SK-N-MC (cell line): ENCODE measurements around the gene POMT1.
"Not testable (repeated sequence)": the region's sequence is repeated elsewhere in the genome, so short reads cannot be mapped to it uniquely, and the experiment has no call there.

ENCODE experiments used
- DNase-seq: peaks from one replicate; pipeline ENCODE4 v3.0.0-alpha.2; 2011; ENCODE audit warnings: low read depth, low spot score
- H3K27ac ChIP-seq: fragments of 200-600 bp; sonication (generic); 2 replicates; pipeline ENCODE4 v1.5.1; 2016; ENCODE audit warnings: mixed run types
- H3K36me3 ChIP-seq: fragments of 200-600 bp; sonication (generic); 2 replicates; pipeline ENCODE4 v1.6.1; 2017; ENCODE audit warnings: antibody characterized with exemption, low read length, mixed read lengths; ENCODE audit not compliant: insufficient read depth
- H3K4me3 ChIP-seq: fragments of 200-600 bp; sonication (generic); 2 replicates; pipeline ENCODE4 v1.5.1; 2016
- H3K9ac ChIP-seq: fragments of 200-600 bp; sonication (generic); 2 replicates; pipeline ENCODE4 v1.8.0; 2017; ENCODE audit warnings: mixed run types, mixed read lengths; ENCODE audit not compliant: insufficient read length
- H3K9me3 ChIP-seq: fragments of 200-600 bp; sonication (generic); 2 replicates; pipeline ENCODE4 v1.6.1; 2017; ENCODE audit warnings: low read depth, mild to moderate bottlenecking, antibody characterized with exemption, low read length, moderate library complexity, mixed read lengths
- EZH2 ChIP-seq: fragments of 200-600 bp; sonication (generic); IDR thresholded peaks from one replicate; pipeline ENCODE4 v1.6.1; 2017; ENCODE audit warnings: antibody characterized with exemption
- FOXP2 ChIP-seq: optimal IDR thresholded peaks from 2 replicates; pipeline ENCODE3; 2011; ENCODE audit warnings: mild to moderate bottlenecking, moderate library complexity; ENCODE audit not compliant: insufficient read depth; ENCODE audit errors: extremely low read length, control extremely low read depth
- POLR2AphosphoS5 ChIP-seq: IDR thresholded peaks from 2 replicates; pipeline ENCODE4 v1.6.1; 2012; ENCODE audit warnings: mild to moderate bottlenecking, low read depth, low read length, borderline replicate concordance

Gene POMT1

DNA sequence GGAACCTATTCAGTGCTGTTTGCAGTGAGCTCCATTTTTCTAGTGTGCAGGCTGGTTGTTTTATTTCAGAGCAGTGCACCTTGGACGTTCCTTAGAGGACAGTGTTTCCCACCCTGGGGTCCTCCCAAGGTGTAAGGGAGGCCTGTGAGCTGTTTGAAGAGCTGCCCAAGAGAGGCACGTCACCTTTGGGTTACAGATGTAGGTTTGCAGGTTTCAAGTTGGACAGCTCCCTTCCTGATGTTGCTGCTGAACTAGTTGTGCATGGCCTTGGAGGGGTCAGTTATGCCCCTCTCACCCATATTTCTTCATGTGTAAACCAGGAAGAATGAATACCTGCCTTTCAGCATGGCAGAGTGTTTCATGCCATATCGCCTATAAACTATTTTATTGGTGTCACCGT, 34.7 kb upstream of the POMT1 start:
- no peak overlapping the region for H3K27ac ChIP-seq
- peaks cover 96% of the 10 kb centered on the region for H3K36me3 ChIP-seq
- H3K9ac ChIP-seq: no peak overlapping the region
- H3K4me3 ChIP-seq: no peak overlapping the region
- TF ChIP-seq EZH2: no peak
- no peak for TF ChIP-seq FOXP2
- TF ChIP-seq POLR2AphosphoS5: no peak
- H3K9me3 ChIP-seq: no peaks in the 10 kb centered on the region
- no peak for DNase-seq

DNA sequence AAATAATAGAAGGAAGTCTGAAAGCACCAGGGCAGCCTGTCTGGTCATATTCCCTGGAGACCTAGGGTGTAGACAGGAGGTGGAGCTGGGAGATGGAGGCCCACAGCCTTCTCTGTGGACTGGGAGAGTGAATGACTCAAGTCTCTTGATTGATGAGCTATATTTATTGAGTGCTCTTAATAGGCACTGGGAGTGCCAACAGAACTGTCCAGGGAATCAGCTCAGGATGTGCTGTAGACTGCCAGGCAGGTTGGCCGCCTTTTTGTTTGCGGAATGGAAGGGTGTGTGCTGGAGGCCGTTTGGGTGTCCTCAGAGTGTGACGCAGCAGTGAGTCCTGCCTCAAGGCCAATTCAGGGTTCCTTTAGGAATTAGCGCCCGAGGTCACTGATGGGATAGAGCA, 33.4 kb upstream of the POMT1 start:
- Histone ChIP-seq H3K9ac (no peak overlapping the region), H3K4me3 (no peak overlapping the region), H3K27ac (no peak overlapping the region), H3K9me3 (no peaks in the 10 kb centered on the region), H3K36me3 (peaks cover 96% of the 10 kb centered on the region)
- DNase-seq: no peak
- no peak for TF ChIP-seq EZH2
- no peak for TF ChIP-seq FOXP2
- TF ChIP-seq POLR2AphosphoS5: no peak

DNA sequence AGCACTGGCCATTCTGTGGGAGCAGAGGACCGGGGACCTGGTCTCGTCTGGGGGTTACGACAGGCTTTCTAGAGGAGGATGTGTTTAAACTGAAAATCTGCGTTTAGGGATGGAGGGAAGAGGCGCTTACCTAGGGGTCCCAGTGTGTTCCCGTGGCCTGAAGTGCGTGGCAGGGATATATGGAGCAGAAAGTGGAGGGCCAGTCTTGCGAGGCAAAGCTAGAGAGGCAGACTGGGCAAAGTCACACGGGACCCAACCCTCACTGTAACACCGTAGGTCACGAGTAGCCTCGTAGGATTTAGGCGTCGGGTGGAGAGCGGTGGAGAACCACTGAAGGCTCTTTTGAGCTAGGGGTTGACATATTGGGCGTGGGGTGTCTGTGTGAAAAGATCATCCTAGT, 32.8 kb upstream of the POMT1 start:
- no peak for DNase-seq
- H3K4me3 ChIP-seq: no peak overlapping the region
- peaks cover 96% of the 10 kb centered on the region for H3K36me3 ChIP-seq
- H3K9me3 ChIP-seq: no peaks in the 10 kb centered on the region
- no peak overlapping the region for H3K27ac ChIP-seq
- no peak overlapping the region for H3K9ac ChIP-seq
- TF ChIP-seq FOXP2: no peak

DNA sequence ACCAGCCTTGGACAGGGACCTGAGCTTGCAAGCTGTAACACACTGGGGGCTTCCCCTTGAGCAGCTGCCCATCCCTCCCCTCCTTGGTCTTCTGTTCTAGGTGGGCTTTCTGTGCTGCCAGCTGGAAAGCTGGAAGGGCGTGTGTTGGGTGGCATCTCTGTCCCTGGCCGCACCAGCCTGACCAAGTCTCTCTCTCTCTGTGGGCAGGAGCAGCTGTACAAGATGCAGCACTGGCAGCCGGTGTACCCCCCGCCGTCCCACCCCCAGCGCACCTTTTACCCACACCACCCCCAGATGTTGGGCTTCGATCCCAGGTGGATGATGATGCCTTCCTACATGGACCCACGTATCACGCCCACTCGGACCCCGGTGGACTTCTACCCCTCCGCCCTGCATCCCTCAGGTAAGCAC, 32.1 kb upstream of the POMT1 start:
- DNase-seq: no peak
- H3K36me3 ChIP-seq: peaks cover 96% of the 10 kb centered on the region
- no peaks in the 10 kb centered on the region for H3K9me3 ChIP-seq
- TF ChIP-seq FOXP2: no peak
- TF ChIP-seq POLR2AphosphoS5: no peak; the same call in 1 of the 2 replicates
- no peak for TF ChIP-seq EZH2
- no peak overlapping the region for H3K4me3 ChIP-seq
- H3K9ac ChIP-seq: no peak overlapping the region
- no peak overlapping the region for H3K27ac ChIP-seq

DNA sequence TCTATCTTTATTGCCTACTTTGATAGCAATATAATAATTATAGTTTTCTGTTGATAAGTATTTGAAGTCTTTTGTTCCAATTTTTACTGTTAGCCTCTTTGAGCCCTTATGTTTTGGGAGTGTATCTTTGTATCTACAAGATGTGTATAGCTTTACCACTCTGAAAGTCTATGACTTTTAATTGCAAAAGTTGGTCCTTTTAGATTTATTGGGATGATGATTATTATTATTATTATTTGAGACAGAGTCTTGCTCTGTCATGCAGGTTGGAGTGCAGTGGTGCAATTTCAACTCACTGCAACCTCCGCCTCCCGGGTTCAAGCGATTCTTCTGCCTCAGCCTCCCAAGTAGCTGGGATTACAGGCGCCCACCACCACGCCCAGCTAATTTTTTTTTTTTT, 30.6 kb upstream of the POMT1 start:
- H3K9ac ChIP-seq, H3K9me3 ChIP-seq, DNase-seq, H3K27ac ChIP-seq, H3K4me3 ChIP-seq: not testable (repeated sequence)
- peaks cover 97% of the 10 kb centered on the region for H3K36me3 ChIP-seq

DNA sequence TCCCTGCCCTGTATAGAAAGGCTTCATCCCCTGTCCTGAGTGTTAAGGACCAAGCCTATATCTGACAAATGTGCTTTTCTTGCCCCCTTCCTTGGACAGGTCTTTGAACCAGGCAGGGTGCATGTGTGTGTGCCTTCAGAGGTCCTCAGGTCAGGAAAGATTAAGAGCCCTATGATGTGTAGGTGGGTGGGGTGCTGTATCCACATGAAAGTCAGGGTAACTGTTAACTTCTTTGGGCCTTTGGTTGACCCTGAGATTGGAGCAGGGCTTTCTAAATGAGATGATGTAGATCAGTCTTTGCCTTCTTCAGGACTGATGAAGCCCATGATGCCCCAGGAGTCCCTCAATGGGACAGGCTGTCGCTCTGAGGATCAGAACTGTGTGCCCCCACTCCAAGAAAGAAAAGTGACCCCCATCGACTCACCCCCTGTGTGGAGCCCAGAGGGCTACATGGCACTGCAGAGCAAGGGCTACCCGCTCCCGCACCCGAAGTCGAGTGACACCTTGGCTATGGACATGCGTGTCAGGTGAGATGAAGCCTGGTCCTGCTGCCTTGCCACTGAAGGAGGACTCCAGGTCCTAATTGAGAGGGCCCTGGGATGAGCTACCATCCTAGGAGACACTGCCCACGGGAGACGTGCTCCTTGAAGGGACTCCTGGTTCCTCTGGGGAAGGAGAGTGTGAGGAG, 29.4 kb upstream of the POMT1 start:
- Histone ChIP-seq H3K4me3 (no peak overlapping the region), H3K36me3 (peaks cover 97% of the 10 kb centered on the region)
- no peak for DNase-seq

DNA sequence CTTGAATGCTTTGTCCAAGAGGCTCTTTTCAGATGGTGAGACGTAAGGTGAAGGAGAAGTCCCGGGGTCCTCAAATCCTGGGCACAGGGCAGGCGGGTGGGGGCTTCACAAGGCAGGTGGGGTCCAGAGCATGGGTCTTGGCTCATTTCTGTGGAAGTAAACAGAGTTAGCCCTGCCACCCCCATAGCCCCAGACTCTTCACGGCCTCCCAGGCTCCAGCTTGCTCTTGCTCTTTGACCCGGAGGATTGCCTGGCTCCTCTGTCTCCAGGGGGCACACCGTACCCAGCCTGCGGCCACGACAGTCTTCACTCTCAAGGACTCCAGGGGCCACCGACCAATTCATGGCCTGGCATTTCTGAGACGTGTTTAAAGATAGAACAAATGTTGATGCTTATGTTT, 28.8 kb upstream of the POMT1 start:
- Histone ChIP-seq H3K4me3 (no peak overlapping the region), H3K9me3 (no peaks in the 10 kb centered on the region), H3K27ac (no peak overlapping the region), H3K9ac (no peak overlapping the region), H3K36me3 (peaks cover 97% of the 10 kb centered on the region)
- DNase-seq: no peak
- TF ChIP-seq POLR2AphosphoS5 (no peak), EZH2 (no peak), FOXP2 (no peak)

More for the DNA sequence above, 29.4 kb upstream of the POMT1 start:
- no peak overlapping the region for H3K27ac ChIP-seq
- no peak overlapping the region for H3K9ac ChIP-seq
- TF ChIP-seq EZH2 (no peak), FOXP2 (no peak), POLR2AphosphoS5 (no peak)
- no peaks in the 10 kb centered on the region for H3K9me3 ChIP-seq

DNA sequence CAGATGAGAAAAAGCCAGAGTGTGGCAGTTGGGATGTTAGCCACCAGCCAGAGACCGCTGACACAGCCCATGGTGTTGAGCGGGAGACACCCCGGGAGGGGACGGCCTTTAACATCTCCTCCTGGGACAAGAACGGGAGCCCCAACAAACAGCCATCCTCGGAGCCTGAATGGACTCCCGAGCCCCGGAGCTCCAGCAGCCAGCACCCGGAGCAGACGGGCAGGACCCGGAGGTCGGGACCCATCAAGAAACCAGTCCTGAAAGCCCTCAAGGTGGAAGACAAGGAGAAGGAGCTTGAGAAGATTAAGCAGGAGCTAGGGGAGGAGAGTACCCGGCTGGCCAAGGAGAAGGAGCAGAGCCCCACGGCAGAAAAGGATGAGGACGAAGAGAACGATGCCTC, 28.0 kb upstream of the POMT1 start:
- H3K4me3 ChIP-seq: no peak overlapping the region
- no peak overlapping the region for H3K27ac ChIP-seq
- DNase-seq: no peak
- no peaks in the 10 kb centered on the region for H3K9me3 ChIP-seq
- H3K9ac ChIP-seq: no peak overlapping the region
- TF ChIP-seq EZH2: no peak
- TF ChIP-seq FOXP2: no peak
- TF ChIP-seq POLR2AphosphoS5: no peak
- H3K36me3 ChIP-seq: peaks cover 97% of the 10 kb centered on the region
